Keratinocyte (primary cell): ENCODE results near the gene PPP6C.
A peak's percentile ranks its signal among the peaks of the same experiment; 100 is the strongest.

Experiments used
- CTCF ChIP-seq, 3 experiments: IDR thresholded peaks in 1 of 3; conservative IDR thresholded peaks in 1 of 3; optimal IDR thresholded peaks in 1 of 3; 2 replicates in 2 of 3; 3 replicates in 1 of 3; pipeline versions ENCODE3 to v1.5.1; 2011; ENCODE audit warnings: low read length in 3 of 3, mild to moderate bottlenecking in 3 of 3, moderate library complexity in 2 of 3, control low read depth in 1 of 3, inconsistent platforms in 1 of 3; ENCODE audit not compliant: insufficient read depth in 2 of 3; ENCODE audit errors: extremely low read depth in 1 of 3
- EZH2 ChIP-seq: IDR thresholded peaks from one replicate; pipeline ENCODE4 v1.6.1; 2012; ENCODE audit warnings: inconsistent platforms, mild to moderate bottlenecking, low read length, moderate library complexity

GRCh38 chr9:125189361-125190289 lies at the start of gene PPP6C:
- TF ChIP-seq CTCF (optimal IDR thresholded peaks at IDR 0.05 in 1 of 3, IDR thresholded peaks at IDR 0.05 in 1 of 3, conservative IDR thresholded peaks at IDR 0.05 in 1 of 3; ENCODE audit: extremely low read depth in 1 of 3, insufficient read depth in 2 of 3, low read length in 3 of 3) (peak; percentile 50 to 82 (median 74)), EZH2 (no peak)
